ENCODE data around the gene C1S. TPM values are rescaled to one million over a fixed set of nuclear protein-coding genes. Genes with fewer than 3 reads are reported as not detected.

The C1S gene
- total RNA-seq, 1 donor from 2014 or later: 2.1 TPM

DNA sequence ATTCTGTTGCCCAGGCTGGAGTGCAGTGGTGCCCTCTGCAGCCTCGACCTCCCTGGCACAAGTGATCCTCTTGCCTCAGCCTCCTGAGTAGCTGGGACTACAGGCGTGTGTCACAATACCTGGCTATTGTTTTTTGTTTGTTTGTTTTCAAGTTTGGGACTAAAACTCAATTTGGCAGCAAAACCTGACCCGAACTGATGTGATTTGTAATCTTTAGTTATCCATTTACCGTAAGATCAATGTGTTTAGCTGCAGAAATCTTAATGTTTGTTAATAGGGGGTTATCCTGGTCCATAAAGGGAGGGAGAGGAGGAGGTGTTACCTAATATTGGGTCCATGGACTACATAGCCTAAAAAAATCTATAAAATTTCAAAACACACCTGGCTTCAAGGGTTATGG lies 738 bp upstream of the C1S start:
- TF ChIP-seq EZH2 (IDR thresholded peaks at IDR 0.05): no peak
- TF ChIP-seq, protein P1, sequence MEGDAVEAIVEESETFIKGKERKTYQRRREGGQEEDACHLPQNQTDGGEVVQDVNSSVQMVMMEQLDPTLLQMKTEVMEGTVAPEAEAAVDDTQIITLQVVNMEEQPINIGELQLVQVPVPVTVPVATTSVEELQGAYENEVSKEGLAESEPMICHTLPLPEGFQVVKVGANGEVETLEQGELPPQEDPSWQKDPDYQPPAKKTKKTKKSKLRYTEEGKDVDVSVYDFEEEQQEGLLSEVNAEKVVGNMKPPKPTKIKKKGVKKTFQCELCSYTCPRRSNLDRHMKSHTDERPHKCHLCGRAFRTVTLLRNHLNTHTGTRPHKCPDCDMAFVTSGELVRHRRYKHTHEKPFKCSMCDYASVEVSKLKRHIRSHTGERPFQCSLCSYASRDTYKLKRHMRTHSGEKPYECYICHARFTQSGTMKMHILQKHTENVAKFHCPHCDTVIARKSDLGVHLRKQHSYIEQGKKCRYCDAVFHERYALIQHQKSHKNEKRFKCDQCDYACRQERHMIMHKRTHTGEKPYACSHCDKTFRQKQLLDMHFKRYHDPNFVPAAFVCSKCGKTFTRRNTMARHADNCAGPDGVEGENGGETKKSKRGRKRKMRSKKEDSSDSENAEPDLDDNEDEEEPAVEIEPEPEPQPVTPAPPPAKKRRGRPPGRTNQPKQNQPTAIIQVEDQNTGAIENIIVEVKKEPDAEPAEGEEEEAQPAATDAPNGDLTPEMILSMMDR (IDR thresholded peaks at IDR 0.05): no peak
- TF ChIP-seq EZH2phosphoT487 (IDR thresholded peaks at IDR 0.05): no peak
- Mint-ChIP-seq H3K9me3 (no peaks in the 10 kb centered on the region), H3K4me3 (no peak overlapping the region), H3K27ac (no peak overlapping the region), H3K4me1 (peaks cover 6% of the 10 kb centered on the region), H3K27me3 (ENCODE audit: insufficient read depth, low read depth) (peaks cover 5% of the 10 kb centered on the region), H3K36me3 (no peaks in the 10 kb centered on the region)
- Histone ChIP-seq H3K36me3 (no peaks in the 10 kb centered on the region), H3K9ac (no peak overlapping the region), H3F3A (ENCODE audit: low read depth) (no peaks in the 10 kb centered on the region), H4K20me1 (ENCODE audit: low read depth) (no peaks in the 10 kb centered on the region), H3K4me2 (no peak overlapping the region), H3K79me2 (ENCODE audit: low read depth) (no peaks in the 10 kb centered on the region), H2AFZ (replicated peaks) (no peak overlapping the region), H3K4me1 (no peaks in the 10 kb centered on the region), H3K4me3 (no peak overlapping the region), H3K27ac (no peak overlapping the region), H3K27me3 (no peaks in the 10 kb centered on the region), H3K9me3 (ENCODE audit: low read depth) (no peaks in the 10 kb centered on the region)
- DNase-seq (ENCODE audit: low spot score): no peak

DNA sequence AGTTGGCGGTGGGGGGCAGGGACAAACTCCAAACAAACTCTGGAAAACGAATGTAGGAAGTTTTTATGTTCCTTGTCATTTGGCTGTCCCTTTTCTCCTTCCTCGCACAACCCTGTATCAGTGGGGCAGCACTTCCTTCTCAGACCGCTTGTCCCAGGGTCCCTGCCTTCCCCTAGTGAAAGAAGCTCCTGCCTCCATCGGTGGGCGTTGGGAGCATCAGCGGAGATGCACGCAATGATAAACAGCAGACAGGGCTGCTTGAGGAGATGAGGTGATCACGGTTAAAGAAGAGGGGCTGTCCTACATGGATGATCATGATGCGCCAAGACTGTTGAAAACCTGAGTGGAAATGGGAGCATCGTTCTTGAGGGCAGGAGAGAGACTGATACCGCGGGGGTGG lies 620 bp downstream of the C1S start:
- Histone ChIP-seq H3K9ac (no peak overlapping the region), H3K4me2 (no peak overlapping the region), H3F3A (ENCODE audit: low read depth) (no peaks in the 10 kb centered on the region), H4K20me1 (ENCODE audit: low read depth) (no peaks in the 10 kb centered on the region), H3K4me3 (no peak overlapping the region), H3K27ac (no peak overlapping the region), H3K79me2 (ENCODE audit: low read depth) (no peaks in the 10 kb centered on the region), H3K27me3 (no peaks in the 10 kb centered on the region), H3K9me3 (ENCODE audit: low read depth) (no peaks in the 10 kb centered on the region), H3K4me1 (no peaks in the 10 kb centered on the region), H2AFZ (replicated peaks) (no peak overlapping the region), H3K36me3 (no peaks in the 10 kb centered on the region)
- TF ChIP-seq EZH2 (IDR thresholded peaks at IDR 0.05) (no peak), EZH2phosphoT487 (IDR thresholded peaks at IDR 0.05) (no peak)
- TF ChIP-seq, protein P1 (IDR thresholded peaks at IDR 0.05): no peak
- Mint-ChIP-seq H3K27ac (peak overlapping the region; percentile 7), H3K4me1 (peaks cover 6% of the 10 kb centered on the region), H3K9me3 (no peaks in the 10 kb centered on the region), H3K4me3 (no peak overlapping the region), H3K27me3 (ENCODE audit: insufficient read depth, low read depth) (peaks cover 9% of the 10 kb centered on the region), H3K36me3 (no peaks in the 10 kb centered on the region)
- no peak for DNase-seq (ENCODE audit: low spot score)

DNA sequence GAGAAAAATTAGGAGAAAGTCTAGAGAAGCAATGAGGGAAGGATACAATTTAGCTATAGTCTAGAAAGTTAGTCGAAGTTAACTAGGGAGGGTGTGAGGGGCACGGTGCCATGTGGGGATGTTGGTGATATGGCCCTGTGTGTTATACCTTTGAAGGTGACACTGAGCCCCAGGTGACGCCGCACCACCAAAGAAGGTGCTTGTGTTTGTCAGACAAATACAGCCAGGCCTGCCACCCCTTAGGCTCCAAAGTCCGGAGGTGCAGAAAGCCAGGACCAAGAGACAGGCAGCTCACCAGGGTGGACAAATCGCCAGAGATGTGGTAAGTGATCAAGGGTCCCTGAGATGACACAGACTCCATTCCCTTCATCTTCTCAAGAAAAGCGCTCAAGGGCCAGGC lies 1.1 kb downstream of the C1S start:
- no peak overlapping the region for H3K4me2 ChIP-seq
- no peak overlapping the region for H3K9ac ChIP-seq
- H3K27me3 ChIP-seq: no peaks in the 10 kb centered on the region
- H4K20me1 ChIP-seq (ENCODE audit: low read depth): no peaks in the 10 kb centered on the region
- Mint-ChIP-seq H3K27ac (peak overlapping the region; percentile 7), H3K36me3 (no peaks in the 10 kb centered on the region), H3K4me3 (no peak overlapping the region), H3K4me1 (peaks cover 6% of the 10 kb centered on the region), H3K9me3 (no peaks in the 10 kb centered on the region), H3K27me3 (ENCODE audit: insufficient read depth, low read depth) (peaks cover 9% of the 10 kb centered on the region)
- TF ChIP-seq, protein P1 (IDR thresholded peaks at IDR 0.05): no peak
- TF ChIP-seq EZH2 (IDR thresholded peaks at IDR 0.05): no peak
- TF ChIP-seq EZH2phosphoT487 (IDR thresholded peaks at IDR 0.05): no peak
- no peaks in the 10 kb centered on the region for H3K9me3 ChIP-seq (ENCODE audit: low read depth)
- no peaks in the 10 kb centered on the region for H3K36me3 ChIP-seq
- H3K79me2 ChIP-seq (ENCODE audit: low read depth): no peaks in the 10 kb centered on the region
- no peaks in the 10 kb centered on the region for H3F3A ChIP-seq (ENCODE audit: low read depth)
- DNase-seq (ENCODE audit: low spot score): no peak
- H3K4me3 ChIP-seq: no peak overlapping the region
- no peak overlapping the region for H3K27ac ChIP-seq
- H2AFZ ChIP-seq (replicated peaks): no peak overlapping the region
- no peaks in the 10 kb centered on the region for H3K4me1 ChIP-seq

All from neural progenitor cell (in vitro differentiated cells).